HEK293T (cell line): ENCODE results near the gene PRMT1.

Experiments
- BHLHE40 ChIP-seq: fragments of 450-650 bp; IDR thresholded peaks from 2 replicates; pipeline ENCODE4 v1.6.1; 2016; ENCODE audit warnings: mild to moderate bottlenecking, moderate library complexity, borderline replicate concordance
- CTBP1 ChIP-seq: fragments of 450-650 bp; IDR thresholded peaks from 2 replicates; pipeline ENCODE4 v1.6.1; 2016; ENCODE audit warnings: borderline replicate concordance
- FOXM1 ChIP-seq: fragments of 450-650 bp; IDR thresholded peaks from 2 replicates; pipeline ENCODE4 v1.6.1; 2017; ENCODE audit warnings: mild to moderate bottlenecking, borderline replicate concordance
- SP1 ChIP-seq: fragments of 450-650 bp; IDR thresholded peaks from 2 replicates; pipeline ENCODE4 v1.6.1; 2017
- SUZ12 ChIP-seq: fragments of 450-650 bp; IDR thresholded peaks from 2 replicates; pipeline ENCODE4 v1.6.1; 2016; ENCODE audit warnings: mild to moderate bottlenecking
- TARDBP ChIP-seq: fragments of 450-650 bp; IDR thresholded peaks from 2 replicates; pipeline ENCODE4 v1.6.1; 2016

DNA sequence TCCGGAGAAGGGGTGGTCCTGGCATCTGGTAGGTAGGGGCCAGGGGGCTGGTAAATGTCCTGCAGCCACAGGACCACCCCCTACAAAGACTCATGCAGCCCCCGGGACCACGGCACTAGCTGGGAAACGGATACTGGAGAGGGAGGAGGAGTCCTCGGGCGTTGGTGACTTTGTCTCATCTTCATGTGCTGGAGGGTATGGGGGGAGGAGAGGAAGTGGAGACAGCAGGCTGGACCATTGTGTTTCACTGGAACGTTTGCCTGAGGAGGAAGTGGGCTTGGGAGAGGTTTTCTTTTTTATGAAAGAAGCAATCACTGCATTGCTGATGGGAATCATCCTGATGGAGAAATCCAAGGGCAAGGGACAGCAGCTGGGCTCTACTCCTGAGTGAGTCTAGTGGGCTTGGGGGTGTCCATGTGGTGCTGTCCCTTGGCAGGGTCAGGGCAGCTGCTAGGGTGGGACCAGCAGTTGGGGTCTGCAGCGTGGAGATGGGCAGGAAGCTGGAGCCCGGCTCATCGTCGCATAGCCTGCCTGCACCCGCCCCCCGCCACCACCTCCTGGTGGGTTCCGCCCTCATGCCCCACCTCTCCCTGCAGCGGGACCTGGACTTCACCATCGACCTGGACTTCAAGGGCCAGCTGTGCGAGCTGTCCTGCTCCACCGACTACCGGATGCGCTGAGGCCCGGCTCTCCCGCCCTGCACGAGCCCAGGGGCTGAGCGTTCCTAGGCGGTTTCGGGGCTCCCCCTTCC, 10.7 kb downstream of the PRMT1 start:
- TF ChIP-seq SP1 (no peak), BHLHE40 (no peak), CTBP1 (no peak), TARDBP (no peak), SUZ12 (no peak), FOXM1 (no peak)
